GM12874 (cell line): ENCODE data around the gene KRTAP6-1.

ENCODE experiments used
- CTCF ChIP-seq: IDR thresholded peaks from 2 replicates; pipeline ENCODE4 v1.5.1; 2011; ENCODE audit warnings: low read depth, mild to moderate bottlenecking, control low read depth, low read length, moderate library complexity; ENCODE audit not compliant: insufficient read depth

Gene KRTAP6-1

GRCh38 chr21:30613836-30614235 is at the start of gene KRTAP6-1:
TSS of gene KRTAP6-1 (minus strand) at chr21:30613930. CDS start at chr21:30613904, 26 bp downstream.
- no peak for TF ChIP-seq CTCF

GRCh38 chr21:30652891-30653290 is 39.2 kb upstream of the KRTAP6-1 start:
- no peak for TF ChIP-seq CTCF

GRCh38 chr21:30646904-30647414 is 33.2 kb upstream of the KRTAP6-1 start:
- TF ChIP-seq CTCF, result no peak

GRCh38 chr21:30642564-30642963 is 28.8 kb upstream of the KRTAP6-1 start, which contains the start of gene KRTAP20-3:
TSS of gene KRTAP20-3 (plus strand) at chr21:30642864.
- TF ChIP-seq CTCF, result no peak

- no peak for TF ChIP-seq CTCF
Observed at GRCh38 chr21:30638686-30639085, 25.0 kb upstream of the KRTAP6-1 start.

- TF ChIP-seq CTCF, result no peak
Observed at GRCh38 chr21:30634906-30635305, 21.2 kb upstream of the KRTAP6-1 start, which contains the start of gene KRTAP20-2. TSS of gene KRTAP20-2 (plus strand) at chr21:30635206. CDS start at chr21:30635264, 58 bp downstream.

GRCh38 chr21:30629200-30629599 is 15.5 kb upstream of the KRTAP6-1 start:
- TF ChIP-seq CTCF, result no peak

- no peak for TF ChIP-seq CTCF
Observed at GRCh38 chr21:30628109-30628508, 14.4 kb upstream of the KRTAP6-1 start.
